Stomach (tissue), 9 donors: Measurements from ENCODE around the gene DTNBP1. TPM values are rescaled to one million over a fixed set of nuclear protein-coding genes. Genes with fewer than 3 reads are reported as not detected.

Experiments
- DNase-seq, 2 donors: peaks; one replicate each; pipeline versions ENCODE4 v3.0.0 to v3.0.0-alpha.2; 2013 to 2019
- H3K27ac ChIP-seq, 5 donors: fragments of 200-600 bp in 4 of 5; sonication (generic) in 4 of 5; one replicate each; pipeline ENCODE4 v1.5.1; 2013 to 2019; ENCODE audit warnings: mild to moderate bottlenecking in 1 of 5, moderate library complexity in 1 of 5
- H3K27me3 ChIP-seq, 3 donors: fragments of 200-600 bp; sonication (generic); one replicate each; pipeline ENCODE4 v1.5.1; 2017 to 2019; ENCODE audit warnings: mixed run types in 1 of 3
- H3K36me3 ChIP-seq, 4 donors: fragments of 200-600 bp; sonication (generic); 1 replicate in 3 of 4; 2 replicates in 1 of 4; pipeline ENCODE4 v1.5.1; 2016 to 2019
- H3K4me1 ChIP-seq, 4 donors: fragments of 200-600 bp; sonication (generic); one replicate each; pipeline ENCODE4 v1.5.1; 2016 to 2019
- H3K4me3 ChIP-seq, 4 donors: fragments of 200-600 bp; sonication (generic) in 3 of 4; one replicate each; pipeline ENCODE4 v1.5.1; 2016 to 2019; ENCODE audit warnings: mild to moderate bottlenecking in 1 of 4
- H3K9me3 ChIP-seq, 4 donors: fragments of 200-600 bp; sonication (generic); one replicate each; pipeline ENCODE4 v1.5.1; 2016 to 2019
- CTCF ChIP-seq, 7 experiments: fragments of 450-650 bp in 4 of 7; fragments of 200-600 bp in 3 of 7; sonication (generic) in 3 of 7; IDR thresholded peaks; one replicate each; pipeline ENCODE4 v1.5.1; 2016 to 2019; ENCODE audit warnings: antibody characterized with exemption in 7 of 7, control low read depth in 2 of 7, mild to moderate bottlenecking in 1 of 7
- EP300 ChIP-seq: sonication (generic); formaldehyde crosslinking; IDR thresholded peaks from one replicate; pipeline ENCODE4 v1.6.1; 2017; ENCODE audit warnings: antibody characterized with exemption
- POLR2A ChIP-seq, 4 donors: fragments of 450-650 bp; IDR thresholded peaks; one replicate each; pipeline ENCODE4 v1.6.1; 2016; ENCODE audit warnings: antibody characterized with exemption in 4 of 4, control low read depth in 2 of 4, mild to moderate bottlenecking in 1 of 4, moderate library complexity in 1 of 4
- POLR2AphosphoS5 ChIP-seq, 3 donors: sonication (generic); formaldehyde crosslinking; IDR thresholded peaks; one replicate each; pipeline ENCODE4 v1.6.1; 2016; ENCODE audit warnings: antibody characterized with exemption in 3 of 3
- WGBS, 5 donors: extraction: QIAGEN DNeasy Blood & Tissue Kit in 3 of 5; methylation state at CpG; one replicate each; pipeline versions ENCODE4 v1.1.5 to v1.1.7; 2013 to 2018; 5-methylcytosine and 5-hydroxymethylcytosine counted together
- intact Hi-C: fragments of 100-400 bp; cut with DNase I; formaldehyde crosslinking; loops from one replicate; pipeline ENCODE4 v1.15.1; 2023; ENCODE audit warnings: low total_unique reads
- polyA plus RNA-seq, 3 donors: library from polyadenylated mRNA; stranded (reverse); fragments of 200-250 nt; gene quantifications; one replicate each; pipeline ENCODE4 v1.2.3, GENCODE V29; 2013
- total RNA-seq, 5 donors: library from RNA; depleted of rRNA; stranded (reverse); fragments of >200 nt; gene quantifications; one replicate each; pipeline versions ENCODE4 v1.1.0 to v1.2.3, GENCODE V29; 2014 to 2016
- donor health status: healthy with polysubstance abuse.
- donor health status: Bipolar disorder and iron deficiency.
- donor health status: healthy.

DTNBP1 gene
- total and polyA plus RNA-seq, 8 donors: 4.1 to 68.7 (median 12.0) TPM

- Histone ChIP-seq H3K36me3 (no peaks in the 10 kb centered on the region), H3K4me3 (no peak overlapping the region), H3K4me1 (peaks cover 0 to 16% (median 7%) of the 10 kb centered on the region in 4 donors), H3K27me3 (no peaks in the 10 kb centered on the region), H3K9me3 (no peaks in the 10 kb centered on the region), H3K27ac (no peak overlapping the region)
- intact Hi-C loops: no loop called here
- TF ChIP-seq POLR2AphosphoS5 (IDR thresholded peaks at IDR 0.05): no peak
- no peak for TF ChIP-seq EP300
- TF ChIP-seq POLR2A (IDR thresholded peaks at IDR 0.05): no peak
- TF ChIP-seq CTCF (IDR thresholded peaks at IDR 0.05): no peak
- WGBS, 5 donors: 77 to 88% (median 81%) methylated on average over 3 of the region's 3 CpGs
- no peak for DNase-seq
Measured at GRCh38 chr6:15574486-15574885, 88.3 kb downstream of the DTNBP1 start.

- Histone ChIP-seq H3K9me3 (no peaks in the 10 kb centered on the region), H3K27ac (no peak overlapping the region)
Measured at GRCh38 chr6:15574023-15574422, 88.8 kb downstream of the DTNBP1 start.

GRCh38 chr6:15573384-15573783 lies 89.4 kb downstream of the DTNBP1 start:
- H3K4me1 ChIP-seq: peaks cover 0 to 14% (median 7%) of the 10 kb centered on the region in 4 donors
- no peak overlapping the region for H3K27ac ChIP-seq
- H3K9me3 ChIP-seq: no peaks in the 10 kb centered on the region
- 93 to 98% (median 95%) methylated on average over 4 of the region's 4 CpGs for WGBS, 5 donors
- no peaks in the 10 kb centered on the region for H3K36me3 ChIP-seq
- H3K27me3 ChIP-seq: no peaks in the 10 kb centered on the region
- TF ChIP-seq CTCF (IDR thresholded peaks at IDR 0.05): no peak
- no peak for TF ChIP-seq POLR2AphosphoS5 (IDR thresholded peaks at IDR 0.05)
- no peak for TF ChIP-seq EP300
- no peak for TF ChIP-seq POLR2A (IDR thresholded peaks at IDR 0.05)
- H3K4me3 ChIP-seq: no peak overlapping the region
- intact Hi-C loops: no loop called here
- DNase-seq: no peak

More at GRCh38 chr6:15574023-15574422, 88.8 kb downstream of the DTNBP1 start:
- intact Hi-C loops: no loop called here
- no peak for TF ChIP-seq POLR2A (IDR thresholded peaks at IDR 0.05)
- TF ChIP-seq CTCF (IDR thresholded peaks at IDR 0.05): no peak
- TF ChIP-seq EP300: no peak
- no peak for TF ChIP-seq POLR2AphosphoS5 (IDR thresholded peaks at IDR 0.05)
- Histone ChIP-seq H3K4me1 (peaks cover 0 to 16% (median 7%) of the 10 kb centered on the region in 4 donors), H3K4me3 (no peak overlapping the region), H3K36me3 (no peaks in the 10 kb centered on the region), H3K27me3 (no peaks in the 10 kb centered on the region)
- DNase-seq: no peak
- WGBS, 5 donors: 69 to 84% (median 73%) methylated on average over 4 of the region's 4 CpGs

GRCh38 chr6:15572296-15573016 lies 90.4 kb downstream of the DTNBP1 start:
- DNase-seq: no peak
- Histone ChIP-seq H3K4me1 (peaks cover 0 to 5% (median 2%) of the 10 kb centered on the region in 4 donors), H3K9me3 (no peaks in the 10 kb centered on the region), H3K27ac (no peak overlapping the region), H3K36me3 (no peaks in the 10 kb centered on the region), H3K4me3 (no peak overlapping the region), H3K27me3 (no peaks in the 10 kb centered on the region)
- 94 to 98% (median 96%) methylated on average over 5 of the region's 5 CpGs for WGBS, 5 donors
- intact Hi-C loops: no loop called here
- TF ChIP-seq POLR2AphosphoS5 (IDR thresholded peaks at IDR 0.05) (no peak), EP300 (no peak), CTCF (IDR thresholded peaks at IDR 0.05) (no peak), POLR2A (IDR thresholded peaks at IDR 0.05) (no peak)
